Prostate gland (tissue), 2 donors: ENCODE results near the gene FAM83B. TPM values are rescaled to one million over a fixed set of nuclear protein-coding genes. Genes with fewer than 3 reads are reported as not detected.

Experiments used
- DNase-seq: peaks from one replicate; pipeline ENCODE4 v3.0.0-alpha.2; 2019; ENCODE audit warnings: low spot score
- H3K27ac ChIP-seq, 2 donors: fragments of 200-600 bp; sonication (generic); 2 replicates each; pipeline ENCODE4 v1.5.1; 2017 to 2019
- H3K27me3 ChIP-seq: fragments of 200-600 bp; sonication (generic); replicated peaks from 2 replicates; pipeline ENCODE4 v1.5.1; 2019; ENCODE audit not compliant: insufficient read depth
- H3K36me3 ChIP-seq, 2 donors: fragments of 200-600 bp; sonication (generic); 1 replicate in 1 of 2; 2 replicates in 1 of 2; pipeline versions ENCODE4 v1.5.1 to v1.8.1; 2017 to 2019
- H3K4me1 ChIP-seq: fragments of 200-600 bp; sonication (generic); replicated peaks from 2 replicates; pipeline ENCODE4 v1.5.1; 2019
- H3K4me3 ChIP-seq, 2 donors: fragments of 200-600 bp; sonication (generic); 2 replicates each; pipeline ENCODE4 v1.5.1; 2017 to 2019
- H3K9me3 ChIP-seq: fragments of 200-600 bp; sonication (generic); 2 replicates; pipeline ENCODE4 v1.5.1; 2017
- CTCF ChIP-seq, 4 experiments: fragments of 200-600 bp in 2 of 4; fragments of 450-650 bp in 2 of 4; sonication (generic) in 2 of 4; IDR thresholded peaks; 1 replicate in 3 of 4; 2 replicates in 1 of 4; pipeline ENCODE4 v1.5.1; 2016 to 2019; ENCODE audit warnings: antibody characterized with exemption in 4 of 4, mild to moderate bottlenecking in 2 of 4, moderate library complexity in 2 of 4
- POLR2A ChIP-seq: fragments of 450-650 bp; IDR thresholded peaks from one replicate; pipeline ENCODE4 v1.6.1; 2016; ENCODE audit warnings: antibody characterized with exemption, mild to moderate bottlenecking
- POLR2AphosphoS5 ChIP-seq: sonication (generic); formaldehyde crosslinking; IDR thresholded peaks from one replicate; pipeline ENCODE4 v1.6.1; 2017; ENCODE audit warnings: antibody characterized with exemption
- WGBS: methylation state at CpG from one replicate; pipeline ENCODE4 v1.1.5; 2018; 5-methylcytosine and 5-hydroxymethylcytosine counted together
- intact Hi-C: fragments of 100-400 bp; cut with DNase I; formaldehyde crosslinking; loops from one replicate; pipeline ENCODE4 v1.14.2; 2022
- total RNA-seq, 2 donors: library from RNA; depleted of rRNA; stranded (reverse); fragments of >200 nt; gene quantifications; one replicate each; pipeline ENCODE4 v1.1.0, GENCODE V29; 2016

The FAM83B gene
- total RNA-seq, 2 donors from 2014 or later = 4.0 to 14.3 TPM

GRCh38 chr6:54920628-54921027 lies 74.1 kb downstream of the FAM83B start:
- H3K36me3 ChIP-seq = no peaks in the 10 kb centered on the region
- H3K4me3 ChIP-seq = no peak overlapping the region
- no peaks in the 10 kb centered on the region for H3K27me3 ChIP-seq
- intact Hi-C loops = no loop called here
- H3K27ac ChIP-seq = no peak overlapping the region
- no peaks in the 10 kb centered on the region for H3K4me1 ChIP-seq
- no peak for DNase-seq
- WGBS = 97% methylated on average over 1 of the region's 1 CpG
- no peaks in the 10 kb centered on the region for H3K9me3 ChIP-seq
- TF ChIP-seq POLR2AphosphoS5 = no peak
- TF ChIP-seq CTCF (IDR thresholded peaks at IDR 0.05) = no peak
- no peak for TF ChIP-seq POLR2A

- Histone ChIP-seq H3K4me3 (no peak overlapping the region), H3K27me3 (no peaks in the 10 kb centered on the region), H3K4me1 (no peaks in the 10 kb centered on the region), H3K27ac (no peak overlapping the region), H3K9me3 (no peaks in the 10 kb centered on the region), H3K36me3 (no peaks in the 10 kb centered on the region)
- intact Hi-C loops = no loop called here
- 72% methylated on average over 1 of the region's 1 CpG for WGBS
- TF ChIP-seq POLR2AphosphoS5 (no peak), CTCF (IDR thresholded peaks at IDR 0.05) (no peak), POLR2A (no peak)
- DNase-seq = no peak
Observed at GRCh38 chr6:54921891-54922290, 75.3 kb downstream of the FAM83B start.

GRCh38 chr6:54929245-54929909 lies 82.8 kb downstream of the FAM83B start:
- H3K36me3 ChIP-seq = no peaks in the 10 kb centered on the region
- no peaks in the 10 kb centered on the region for H3K4me1 ChIP-seq
- H3K4me3 ChIP-seq = no peak overlapping the region
- intact Hi-C loops = no loop called here
- H3K9me3 ChIP-seq = no peaks in the 10 kb centered on the region
- TF ChIP-seq POLR2A (no peak), POLR2AphosphoS5 (no peak), CTCF (IDR thresholded peaks at IDR 0.05) (no peak)
- H3K27me3 ChIP-seq = no peaks in the 10 kb centered on the region
- WGBS = 38% methylated on average over 1 of the region's 1 CpG
- no peak for DNase-seq
- no peak overlapping the region for H3K27ac ChIP-seq

- H3K9me3 ChIP-seq = no peaks in the 10 kb centered on the region
- H3K4me1 ChIP-seq = no peaks in the 10 kb centered on the region
- no peaks in the 10 kb centered on the region for H3K36me3 ChIP-seq
- no peak overlapping the region for H3K27ac ChIP-seq
- TF ChIP-seq POLR2AphosphoS5 (no peak), POLR2A (no peak), CTCF (IDR thresholded peaks at IDR 0.05) (no peak)
- intact Hi-C loops = no loop called here
- no peak overlapping the region for H3K4me3 ChIP-seq
- DNase-seq = no peak
- no peaks in the 10 kb centered on the region for H3K27me3 ChIP-seq
Observed at GRCh38 chr6:54932622-54933021, 86.1 kb downstream of the FAM83B start.

GRCh38 chr6:54935739-54936138 lies 89.2 kb downstream of the FAM83B start:
- 88% methylated on average over 5 of the region's 5 CpGs for WGBS
- no peaks in the 10 kb centered on the region for H3K36me3 ChIP-seq
- intact Hi-C loops = no loop called here
- H3K27ac ChIP-seq = no peak overlapping the region
- no peaks in the 10 kb centered on the region for H3K9me3 ChIP-seq
- no peak for DNase-seq
- H3K27me3 ChIP-seq = no peaks in the 10 kb centered on the region
- no peaks in the 10 kb centered on the region for H3K4me1 ChIP-seq
- no peak overlapping the region for H3K4me3 ChIP-seq
- TF ChIP-seq CTCF (IDR thresholded peaks at IDR 0.05) (no peak), POLR2AphosphoS5 (no peak), POLR2A (no peak)
